Loucy (cell line): ENCODE measurements around the gene ATRAID.

Experiments
- H2AFZ ChIP-seq: fragments of 200-600 bp; sonication (generic); 2 replicates; pipeline ENCODE4 v1.6.0; 2016; ENCODE audit warnings: antibody characterized with exemption, mild to moderate bottlenecking, low read length, moderate library complexity
- H3F3A ChIP-seq: fragments of 200-600 bp; 2 replicates; pipeline ENCODE4 v1.6.0; 2016; ENCODE audit warnings: antibody characterized with exemption, low read depth, mild to moderate bottlenecking
- H3K27me3 ChIP-seq: fragments of 200-600 bp; sonication (generic); 2 replicates; pipeline ENCODE4 v1.6.1; 2014; ENCODE audit warnings: low read length, mild to moderate bottlenecking; ENCODE audit not compliant: insufficient read depth, poor library complexity, severe bottlenecking
- H3K36me3 ChIP-seq: fragments of 200-600 bp; sonication (generic); 2 replicates; pipeline ENCODE4 v1.6.1; 2016; ENCODE audit warnings: low read length; ENCODE audit not compliant: insufficient read depth
- H3K4me1 ChIP-seq: fragments of 200-600 bp; sonication (generic); 2 replicates; pipeline ENCODE4 v1.5.1; 2014; ENCODE audit warnings: low read length, mild to moderate bottlenecking; ENCODE audit not compliant: insufficient read depth, poor library complexity, severe bottlenecking
- H3K4me2 ChIP-seq: fragments of 200-600 bp; sonication (generic); 2 replicates; pipeline ENCODE4 v1.6.0; 2014; ENCODE audit warnings: antibody characterized with exemption, low read length, low read depth, mild to moderate bottlenecking; ENCODE audit not compliant: poor library complexity, severe bottlenecking
- H3K4me3 ChIP-seq: fragments of 200-600 bp; sonication (generic); 2 replicates; pipeline ENCODE4 v1.5.1; 2014; ENCODE audit warnings: low read length, mild to moderate bottlenecking, mixed read lengths; ENCODE audit not compliant: poor library complexity, severe bottlenecking
- H3K79me2 ChIP-seq: fragments of 200-600 bp; sonication (generic); 2 replicates; pipeline ENCODE4 v1.6.1; 2014; ENCODE audit warnings: low read length; ENCODE audit not compliant: insufficient read depth
- H3K9ac ChIP-seq: fragments of 200-600 bp; sonication (generic); 2 replicates; pipeline ENCODE4 v1.6.0; 2014; ENCODE audit warnings: mild to moderate bottlenecking, low read depth, low read length, moderate library complexity; ENCODE audit not compliant: poor library complexity, severe bottlenecking
- H3K9me2 ChIP-seq: fragments of 200-600 bp; sonication (generic); replicated peaks from 2 replicates; pipeline ENCODE4 v1.6.1; 2016; ENCODE audit warnings: low read depth, low read length, mixed read lengths
- H3K9me3 ChIP-seq: fragments of 200-600 bp; sonication (generic); 2 replicates; pipeline ENCODE4 v1.6.1; 2014; ENCODE audit warnings: mild to moderate bottlenecking, antibody characterized with exemption, low read length, low read depth; ENCODE audit not compliant: insufficient read depth
- H4K20me1 ChIP-seq: fragments of 200-600 bp; sonication (generic); 2 replicates; pipeline ENCODE4 v1.6.0; 2014; ENCODE audit warnings: antibody characterized with exemption, low read length, mild to moderate bottlenecking; ENCODE audit not compliant: insufficient read depth, poor library complexity, severe bottlenecking
- CTCF ChIP-seq: fragments of 200-600 bp; sonication (generic); conservative IDR thresholded peaks from 2 replicates; pipeline ENCODE4 v1.5.1; 2014; ENCODE audit warnings: mild to moderate bottlenecking, antibody characterized with exemption, low read length
- EZH2phosphoT487 ChIP-seq: fragments of 200-600 bp; IDR thresholded peaks from 2 replicates; pipeline ENCODE4 v1.6.1; 2018; ENCODE audit warnings: antibody characterized with exemption, mild to moderate bottlenecking, moderate library complexity, borderline replicate concordance

The ATRAID gene

DNA sequence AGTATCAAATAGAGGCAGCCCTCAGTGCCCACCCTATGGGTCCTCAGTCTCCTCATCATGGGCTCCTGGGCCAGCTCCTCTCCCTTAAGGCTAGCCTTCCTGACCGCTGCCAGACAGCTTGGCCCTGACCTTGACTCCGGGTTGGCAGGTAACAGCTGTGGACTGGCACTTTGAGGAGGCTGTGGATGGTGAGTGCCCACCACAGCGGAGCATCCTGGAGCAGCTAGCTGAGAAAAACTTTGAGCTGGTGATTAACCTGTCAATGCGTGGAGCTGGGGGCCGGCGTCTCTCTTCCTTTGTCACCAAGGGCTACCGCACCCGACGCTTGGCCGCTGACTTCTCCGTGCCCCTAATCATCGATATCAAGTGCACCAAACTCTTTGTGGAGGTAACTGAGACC is 24.3 kb downstream of the ATRAID start:
- no peaks in the 10 kb centered on the region for H3K9me3 ChIP-seq
- no peak for TF ChIP-seq CTCF
- no peak for TF ChIP-seq EZH2phosphoT487
- H3K79me2 ChIP-seq: no peaks in the 10 kb centered on the region
- H3K27me3 ChIP-seq: no peaks in the 10 kb centered on the region
- H4K20me1 ChIP-seq: no peaks in the 10 kb centered on the region
- H3K4me1 ChIP-seq: no peaks in the 10 kb centered on the region
- no peak overlapping the region for H2AFZ ChIP-seq
- H3K9me2 ChIP-seq: no peaks in the 10 kb centered on the region
- H3K9ac ChIP-seq: no peak overlapping the region
- no peak overlapping the region for H3K4me3 ChIP-seq
- H3K36me3 ChIP-seq: peaks cover 99% of the 10 kb centered on the region; the same call in 1 of the 2 replicates
- no peak overlapping the region for H3K4me2 ChIP-seq
- no peaks in the 10 kb centered on the region for H3F3A ChIP-seq

GRCh38 chr2:27236626-27237025 is 24.8 kb downstream of the ATRAID start:
- Histone ChIP-seq H2AFZ (no peak overlapping the region), H3K4me3 (no peak overlapping the region), H3K4me1 (no peaks in the 10 kb centered on the region), H3K36me3 (peaks cover 99% of the 10 kb centered on the region; the same call in 1 of the 2 replicates), H3F3A (no peaks in the 10 kb centered on the region), H3K27me3 (no peaks in the 10 kb centered on the region), H3K9me2 (no peaks in the 10 kb centered on the region), H3K79me2 (no peaks in the 10 kb centered on the region), H4K20me1 (no peaks in the 10 kb centered on the region), H3K4me2 (no peak overlapping the region), H3K9me3 (no peaks in the 10 kb centered on the region), H3K9ac (no peak overlapping the region)
- TF ChIP-seq EZH2phosphoT487 (no peak), CTCF (no peak)

- H3K27me3 ChIP-seq: no peaks in the 10 kb centered on the region
- H3K9me2 ChIP-seq: no peaks in the 10 kb centered on the region
These were observed 25.6 kb downstream of the ATRAID start for GRCh38 chr2:27237341-27237945.

More at GRCh38 chr2:27237341-27237945, 25.6 kb downstream of the ATRAID start:
- Histone ChIP-seq H3K4me1 (peaks cover 6% of the 10 kb centered on the region), H3K4me2 (no peak overlapping the region), H3K4me3 (no peak overlapping the region), H3K9ac (no peak overlapping the region), H2AFZ (no peak overlapping the region), H4K20me1 (no peaks in the 10 kb centered on the region), H3K79me2 (no peaks in the 10 kb centered on the region), H3F3A (no peaks in the 10 kb centered on the region), H3K9me3 (no peaks in the 10 kb centered on the region), H3K36me3 (peaks cover 99% of the 10 kb centered on the region; the same call in 1 of the 2 replicates)
- no peak for TF ChIP-seq EZH2phosphoT487
- no peak for TF ChIP-seq CTCF
